IPS-NIHi11 (cell line): ENCODE results near the gene ANGPTL8.
A peak's percentile ranks its signal among the peaks of the same experiment; 100 is the strongest.

Source experiments
- DNase-seq: peaks from one replicate; pipeline ENCODE4 v3.0.0; 2012; ENCODE audit warnings: mixed read lengths, low spot score

The ANGPTL8 gene, protein sequence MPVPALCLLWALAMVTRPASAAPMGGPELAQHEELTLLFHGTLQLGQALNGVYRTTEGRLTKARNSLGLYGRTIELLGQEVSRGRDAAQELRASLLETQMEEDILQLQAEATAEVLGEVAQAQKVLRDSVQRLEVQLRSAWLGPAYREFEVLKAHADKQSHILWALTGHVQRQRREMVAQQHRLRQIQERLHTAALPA

DNA sequence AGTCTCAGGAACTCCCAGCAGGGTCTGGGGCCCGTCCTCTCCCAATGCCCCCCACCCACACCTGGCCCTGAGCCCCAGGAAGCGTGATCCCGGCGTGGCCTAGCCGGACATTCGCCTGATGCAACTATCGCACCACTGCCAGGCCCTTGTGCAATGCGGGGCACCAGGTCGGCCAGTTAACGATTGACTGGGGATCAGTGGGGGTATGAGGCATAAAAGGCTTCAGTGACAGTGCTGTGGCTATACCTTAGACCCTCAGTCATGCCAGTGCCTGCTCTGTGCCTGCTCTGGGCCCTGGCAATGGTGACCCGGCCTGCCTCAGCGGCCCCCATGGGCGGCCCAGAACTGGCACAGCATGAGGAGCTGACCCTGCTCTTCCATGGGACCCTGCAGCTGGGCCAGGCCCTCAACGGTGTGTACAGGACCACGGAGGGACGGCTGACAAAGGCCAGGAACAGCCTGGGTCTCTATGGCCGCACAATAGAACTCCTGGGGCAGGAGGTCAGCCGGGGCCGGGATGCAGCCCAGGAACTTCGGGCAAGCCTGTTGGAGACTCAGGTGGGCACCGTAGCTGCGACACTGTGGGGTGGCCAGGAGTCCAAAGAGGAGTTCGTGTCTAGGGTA is at the start of gene ANGPTL8:
Gene ANGPTL8 (plus strand): TSS at position 243 of the 624 bp plus-strand sequence. CDS start 19 bp downstream, at position 262.
- DNase-seq: no peak

- no peak for DNase-seq
These were observed 48.9 kb upstream of the ANGPTL8 start for GRCh38 chr19:11190501-11190900.

- DNase-seq: peak; percentile 66
These were observed 48.1 kb upstream of the ANGPTL8 start for GRCh38 chr19:11191273-11191755.

DNA sequence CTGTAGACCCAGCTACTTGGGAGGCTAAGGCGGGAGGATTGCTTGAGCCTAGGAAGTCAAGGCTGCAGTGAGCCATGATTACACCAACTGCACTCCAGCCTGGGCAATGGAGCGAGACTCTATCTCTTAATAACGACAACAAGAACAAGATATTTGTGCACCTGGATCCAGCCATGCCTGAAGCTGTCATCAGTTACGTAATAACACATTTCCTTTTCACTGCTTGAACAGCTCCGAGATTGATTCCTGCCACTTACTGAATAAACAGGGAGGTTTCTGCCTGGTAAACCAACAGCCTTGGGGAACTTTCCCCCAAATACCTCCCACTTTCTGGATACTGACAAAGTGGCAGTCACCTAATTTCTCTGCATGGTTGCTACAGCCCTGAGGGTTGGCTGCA is 47.5 kb upstream of the ANGPTL8 start:
- DNase-seq: no peak

- no peak for DNase-seq
These were observed 46.2 kb upstream of the ANGPTL8 start for GRCh38 chr19:11192957-11193939.

DNA sequence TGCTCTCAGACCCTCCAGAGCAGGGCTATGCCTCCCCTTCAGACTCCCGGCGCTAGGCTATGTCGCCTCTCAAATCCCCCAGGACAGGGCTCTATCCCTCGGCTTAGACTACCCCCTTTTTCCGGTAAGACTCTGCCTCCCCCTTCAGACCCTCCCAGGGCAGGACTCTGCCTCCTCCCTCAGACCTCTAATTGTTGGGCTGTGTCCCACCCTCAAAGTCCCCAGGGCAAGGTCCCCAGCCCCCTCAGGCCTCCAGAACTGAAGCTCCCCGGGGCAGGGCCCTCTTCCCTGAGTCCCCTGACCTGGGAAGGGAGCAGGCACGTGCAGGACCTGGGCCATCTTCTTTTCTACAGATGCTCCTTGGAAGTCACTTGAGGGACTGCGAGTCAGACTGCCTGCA is 45.2 kb upstream of the ANGPTL8 start:
- no peak for DNase-seq

- no peak for DNase-seq
These were observed 44.5 kb upstream of the ANGPTL8 start for GRCh38 chr19:11194656-11195558.

GRCh38 chr19:11195681-11196080 is 43.7 kb upstream of the ANGPTL8 start:
- no peak for DNase-seq

- DNase-seq: peak; percentile 88
These were observed 42.8 kb upstream of the ANGPTL8 start for GRCh38 chr19:11196406-11197287.

DNA sequence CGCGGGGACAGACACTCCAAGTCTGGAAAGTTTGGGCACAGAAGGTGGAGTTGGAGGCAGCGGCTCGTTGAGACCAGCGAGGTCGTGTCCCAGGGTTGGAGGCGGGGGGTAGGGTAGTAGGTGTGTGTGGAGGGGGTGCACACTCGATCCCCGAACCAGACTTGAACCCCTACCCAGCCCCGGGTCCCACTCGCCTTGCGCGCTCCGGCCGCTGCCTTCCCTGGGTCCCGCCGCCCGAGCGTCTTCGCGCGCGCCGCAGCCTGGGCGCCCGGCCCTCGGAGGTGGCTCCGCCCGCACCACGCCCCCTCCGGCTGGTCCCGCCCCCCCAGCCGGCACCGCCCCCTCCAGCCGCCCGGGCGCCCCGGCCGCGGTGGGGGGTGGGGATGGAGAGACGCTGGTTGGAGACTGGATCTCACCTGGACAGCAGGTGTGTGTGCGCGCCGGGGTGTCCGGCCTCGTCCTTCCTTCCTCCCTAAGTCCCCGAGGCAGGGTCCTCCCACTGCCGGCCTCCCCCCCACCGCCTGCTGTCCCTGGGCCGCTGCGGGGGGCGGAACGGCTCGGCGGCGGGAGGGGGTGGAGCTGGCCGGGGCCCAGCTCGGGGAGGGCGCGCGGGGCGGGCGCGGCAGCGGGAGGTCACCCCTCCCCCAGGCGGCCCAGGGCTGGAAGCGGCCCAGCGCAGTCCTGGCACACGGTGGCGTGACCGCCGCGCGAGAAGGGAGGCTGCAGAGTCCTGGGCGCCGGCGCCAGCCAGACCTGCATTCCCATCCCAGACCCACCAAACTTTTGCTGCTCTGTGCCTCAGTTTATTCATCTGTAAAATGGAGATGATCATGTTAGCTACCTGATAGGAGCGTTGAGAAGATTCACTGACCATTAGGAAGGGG is 41.9 kb upstream of the ANGPTL8 start, which contains the start of gene KANK2:
Gene KANK2 (minus strand): TSS at position 255 of the 884 bp plus-strand sequence. CDS start 3,034 bp downstream, outside the sequence.
- peak; percentile 100 for DNase-seq

DNA sequence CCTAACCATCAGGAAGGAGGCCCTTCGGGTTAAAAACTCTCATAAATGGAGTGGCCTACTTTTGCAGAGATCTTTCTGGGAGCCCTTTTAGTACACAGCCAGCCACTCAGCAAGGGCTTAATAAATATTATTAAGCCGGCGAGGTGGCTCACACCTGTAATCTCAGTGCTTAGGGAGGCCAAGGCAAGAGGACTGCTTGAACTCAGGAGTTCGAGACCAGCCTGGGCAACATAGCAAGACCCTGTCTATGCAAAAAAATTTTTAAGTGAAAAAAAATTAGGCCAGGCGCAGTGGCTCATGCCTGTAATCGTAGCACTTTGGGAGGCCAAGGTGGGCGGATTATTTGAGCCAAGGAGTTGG is 41.3 kb upstream of the ANGPTL8 start:
- DNase-seq: no peak

DNA sequence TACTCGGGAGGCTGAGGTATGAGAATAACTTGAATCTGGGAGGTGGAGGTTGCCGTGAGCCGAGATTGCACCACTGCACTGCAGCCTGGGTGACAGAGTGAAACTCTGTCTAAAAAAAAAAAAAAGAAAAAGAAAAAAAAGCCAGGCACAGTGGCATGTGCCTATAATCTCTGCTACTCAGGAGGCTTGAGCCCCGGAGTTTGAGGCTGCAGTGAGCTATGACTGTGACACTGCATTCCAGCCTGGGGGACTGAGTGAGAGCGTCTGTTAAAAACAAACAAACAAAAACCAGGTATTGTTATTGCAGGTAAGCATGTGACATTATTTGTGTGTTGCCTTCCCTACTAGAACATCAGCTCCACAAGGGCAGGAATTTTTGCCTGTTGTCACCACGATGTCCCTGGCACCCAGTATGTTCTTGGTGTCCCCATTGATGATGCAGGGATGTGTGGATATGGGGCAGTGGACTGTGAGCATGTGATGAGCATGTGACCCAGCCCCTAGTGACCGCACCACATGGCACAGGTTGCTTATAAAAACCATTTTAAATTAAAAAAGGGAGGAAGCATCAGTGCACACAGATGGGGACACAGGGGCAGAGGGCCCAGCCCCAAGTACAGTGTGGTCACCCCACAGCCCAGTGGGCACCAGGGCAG is 40.5 kb upstream of the ANGPTL8 start:
- no peak for DNase-seq

- no peak for DNase-seq
These were observed 39.9 kb upstream of the ANGPTL8 start for GRCh38 chr19:11199517-11199916.

GRCh38 chr19:11200015-11200574 is 39.3 kb upstream of the ANGPTL8 start:
- no peak for DNase-seq

DNA sequence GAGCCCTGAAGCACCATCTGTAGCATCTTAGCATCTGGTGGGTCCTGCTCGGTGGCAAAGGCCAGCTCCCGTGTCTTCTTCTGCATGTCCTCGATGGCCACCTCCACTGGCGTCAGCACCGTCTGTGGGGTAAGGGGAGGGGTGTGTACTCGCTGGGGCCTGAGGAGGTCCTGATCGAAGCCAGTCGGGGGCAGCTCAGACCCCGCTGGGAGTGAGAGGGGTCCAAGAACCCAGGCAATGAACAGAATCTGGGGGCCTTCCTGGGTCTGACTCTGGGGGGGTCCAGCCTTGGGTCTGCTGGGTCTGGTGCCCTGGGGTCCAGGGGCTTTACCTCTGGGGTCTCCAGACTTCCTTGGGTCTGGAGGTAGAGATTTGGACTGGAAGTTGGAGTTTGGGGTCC is 38.5 kb upstream of the ANGPTL8 start:
- no peak for DNase-seq

- no peak for DNase-seq
These were observed 37.6 kb upstream of the ANGPTL8 start for GRCh38 chr19:11201791-11202190.

DNA sequence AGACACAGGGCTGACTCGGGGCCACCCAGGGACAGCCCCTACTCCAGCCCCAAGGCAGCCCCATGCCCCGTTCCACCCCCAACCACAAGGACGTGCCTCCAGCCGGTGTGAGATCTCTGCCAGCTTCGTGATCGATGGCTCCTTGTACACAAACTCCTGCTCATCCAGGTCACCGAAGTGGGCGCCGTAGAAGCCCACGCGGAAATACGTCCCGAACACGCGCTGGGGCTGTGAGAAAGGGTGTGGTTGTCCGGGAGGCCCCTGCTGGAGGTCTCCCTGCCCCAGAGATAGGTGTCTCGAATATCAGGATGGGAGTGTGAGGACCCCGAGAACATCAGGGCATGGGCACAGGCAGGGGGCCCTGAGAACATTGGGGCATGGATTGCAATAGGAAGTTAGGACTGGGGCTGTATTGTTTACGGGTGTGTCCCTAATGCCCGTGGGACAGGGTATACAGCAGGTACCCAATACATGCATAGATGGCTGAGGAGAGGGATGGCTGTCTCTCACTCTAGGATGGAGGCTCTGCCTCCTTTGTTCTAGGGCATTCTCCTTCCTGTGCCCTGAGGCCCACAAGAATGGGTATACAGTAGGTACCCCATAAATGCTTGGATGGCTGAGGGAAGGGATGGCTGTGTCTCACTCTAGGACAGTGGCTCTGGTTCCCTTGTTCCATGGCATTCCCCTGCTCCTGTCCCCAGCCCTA is 36.8 kb upstream of the ANGPTL8 start:
- DNase-seq: no peak
